ENCODE data around the gene PEPD.

DNA sequence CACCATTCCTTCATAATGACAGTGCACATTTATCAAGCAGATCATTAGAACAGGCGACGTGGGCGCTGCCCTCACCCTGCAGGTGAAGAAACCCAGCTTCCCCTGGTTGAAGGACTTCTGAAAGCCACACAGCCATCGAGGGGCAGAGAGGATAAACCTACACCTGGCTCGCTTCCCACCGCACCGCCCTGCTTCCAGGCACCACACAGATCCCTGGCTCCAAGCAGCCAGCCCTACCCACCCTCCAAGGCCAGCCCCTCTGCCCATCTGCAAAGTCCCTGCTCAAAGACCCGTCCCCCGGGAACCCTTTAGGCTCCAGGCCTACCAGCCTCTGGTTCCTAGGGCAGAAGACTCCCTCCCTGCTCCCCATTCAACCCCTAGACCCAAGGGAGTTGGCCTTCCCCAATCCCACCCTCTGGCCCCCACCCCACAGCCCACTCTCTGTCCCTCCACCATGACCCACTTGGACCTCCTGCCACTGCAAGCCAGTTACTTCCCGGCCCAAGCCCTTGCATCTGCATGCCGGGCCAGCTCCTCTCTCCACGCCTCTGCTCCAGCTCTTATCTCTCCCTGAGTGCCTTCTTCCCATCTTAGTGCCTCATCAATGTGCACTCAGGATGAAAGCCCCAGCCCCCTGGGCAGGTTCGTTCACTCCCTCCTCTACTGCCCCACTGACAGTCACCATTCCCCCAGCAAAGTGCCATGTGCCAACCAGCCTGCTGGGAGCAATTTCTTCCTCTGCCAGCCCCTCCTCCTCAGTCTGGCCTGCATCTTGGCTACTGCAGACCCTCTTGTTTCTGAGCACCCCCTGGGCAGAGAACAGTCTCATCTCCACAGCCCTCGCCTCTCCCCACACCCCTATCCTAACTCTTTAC, 28.0 kb downstream of the PEPD start:
- TF ChIP-seq BCL11A (IDR thresholded peaks at IDR 0.05; ENCODE audit: low read depth, low read length) (no peak), CTCF (IDR thresholded peaks at IDR 0.05 in 2 of 3, conservative IDR thresholded peaks at IDR 0.05 in 1 of 3; ENCODE audit: control insufficient read depth in 2 of 3, extremely low read depth in 1 of 3, insufficient read depth in 1 of 3, low read depth in 3 of 3, low read length in 3 of 3) (no peak), RELA (IDR thresholded peaks at IDR 0.05; ENCODE audit: borderline replicate concordance, partially characterized antibody) (no peak), TBL1XR1 (IDR thresholded peaks at IDR 0.05; ENCODE audit: low read depth, low read length) (no peak)
